Urinary bladder (tissue), 4 donors: ENCODE data around the gene CRYAA. TPM values are rescaled to one million over a fixed set of nuclear protein-coding genes. Genes with fewer than 3 reads are reported as not detected.
"Not testable (repeated sequence)": the region's sequence is repeated elsewhere in the genome, so short reads cannot be mapped to it uniquely, and the experiment has no call there.

Experiments used
- DNase-seq: peaks from one replicate; pipeline ENCODE4 v3.0.0-alpha.2; 2015; ENCODE audit errors: extremely low spot score
- H3K27ac ChIP-seq: one replicate; pipeline ENCODE4 v1.5.1; 2013; ENCODE audit warnings: low read depth, mild to moderate bottlenecking, moderate library complexity
- H3K36me3 ChIP-seq: one replicate; pipeline ENCODE4 v1.6.1; 2013; ENCODE audit warnings: mild to moderate bottlenecking, moderate library complexity; ENCODE audit not compliant: insufficient read depth
- H3K4me1 ChIP-seq: one replicate; pipeline ENCODE4 v1.6.1; 2013; ENCODE audit warnings: mild to moderate bottlenecking, moderate library complexity; ENCODE audit not compliant: insufficient read depth
- H3K4me3 ChIP-seq: one replicate; pipeline ENCODE4 v1.5.1; 2013; ENCODE audit warnings: low read depth, low read length
- WGBS: extraction: QIAGEN DNeasy Blood & Tissue Kit; methylation state at CpG from one replicate; pipeline ENCODE4 v1.1.7; 2013; 5-methylcytosine and 5-hydroxymethylcytosine counted together
- polyA plus RNA-seq: library from polyadenylated mRNA; stranded (reverse); fragments of 200-250 nt; gene quantifications from one replicate; pipeline ENCODE4 v1.2.3, GENCODE V29; 2013
- total RNA-seq: library from RNA; depleted of rRNA; stranded (reverse); fragments of >200 nt; gene quantifications from one replicate; pipeline ENCODE4 v1.2.3, GENCODE V29; 2014
- donor health status: healthy with polysubstance abuse.
- donor health status: healthy.

CRYAA gene, protein sequence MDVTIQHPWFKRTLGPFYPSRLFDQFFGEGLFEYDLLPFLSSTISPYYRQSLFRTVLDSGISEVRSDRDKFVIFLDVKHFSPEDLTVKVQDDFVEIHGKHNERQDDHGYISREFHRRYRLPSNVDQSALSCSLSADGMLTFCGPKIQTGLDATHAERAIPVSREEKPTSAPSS
- total RNA-seq (not detected), polyA plus RNA-seq (not detected)

DNA sequence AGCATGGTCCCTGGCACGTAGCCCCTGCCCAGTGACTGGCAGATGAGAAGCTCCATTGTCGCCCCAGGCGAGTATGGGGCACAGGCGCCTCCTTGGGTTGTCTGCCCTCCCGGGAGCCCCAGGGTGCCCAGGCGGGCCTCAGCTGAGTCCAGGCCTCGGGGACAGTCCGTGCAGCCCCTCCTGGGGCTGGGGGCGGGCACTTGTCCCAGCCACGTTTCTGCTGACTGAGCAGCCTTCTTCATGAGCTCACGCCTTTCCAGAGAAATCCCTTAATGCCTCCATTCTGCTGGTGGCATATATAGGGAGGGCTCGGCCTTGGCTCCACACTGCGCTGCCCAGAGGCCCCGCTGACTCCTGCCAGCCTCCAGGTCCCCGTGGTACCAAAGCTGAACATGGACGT is at the start of gene CRYAA:
Gene CRYAA (plus strand): TSS at position 301 of the 400 bp plus-strand sequence. CDS start 92 bp downstream, at position 393.
- DNase-seq, result not testable (repeated sequence)

DNA sequence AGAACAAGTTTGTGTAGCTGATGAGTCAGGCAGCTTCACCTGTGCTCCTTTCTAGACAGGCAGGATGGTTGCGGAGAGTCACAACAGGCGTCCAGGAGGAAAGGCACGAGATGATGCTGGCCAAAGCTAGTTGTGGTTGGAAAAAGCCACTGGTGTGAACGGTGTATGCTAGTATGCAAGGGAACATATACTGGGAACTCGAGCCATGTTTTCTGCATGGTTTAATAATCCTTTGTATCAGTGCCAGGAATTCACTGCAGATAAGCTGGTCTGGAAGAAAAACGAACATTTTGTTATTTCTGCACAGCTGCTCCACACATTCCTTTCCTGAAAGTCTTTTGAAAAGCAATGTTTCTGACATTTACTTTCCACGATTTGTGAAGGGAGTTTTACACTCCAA is 38.7 kb upstream of the CRYAA start:
- WGBS, result no CpG with 5 or more reads among the region's 7 CpGs
- not testable (repeated sequence) for H3K4me1 ChIP-seq, H3K27ac ChIP-seq, H3K4me3 ChIP-seq, DNase-seq, H3K36me3 ChIP-seq

More for the DNA sequence above, at the start of gene CRYAA:
- not testable (repeated sequence) for H3K4me1 ChIP-seq, H3K27ac ChIP-seq, H3K4me3 ChIP-seq, H3K36me3 ChIP-seq
- WGBS, result 86% methylated on average over 2 of the region's 16 CpGs

DNA sequence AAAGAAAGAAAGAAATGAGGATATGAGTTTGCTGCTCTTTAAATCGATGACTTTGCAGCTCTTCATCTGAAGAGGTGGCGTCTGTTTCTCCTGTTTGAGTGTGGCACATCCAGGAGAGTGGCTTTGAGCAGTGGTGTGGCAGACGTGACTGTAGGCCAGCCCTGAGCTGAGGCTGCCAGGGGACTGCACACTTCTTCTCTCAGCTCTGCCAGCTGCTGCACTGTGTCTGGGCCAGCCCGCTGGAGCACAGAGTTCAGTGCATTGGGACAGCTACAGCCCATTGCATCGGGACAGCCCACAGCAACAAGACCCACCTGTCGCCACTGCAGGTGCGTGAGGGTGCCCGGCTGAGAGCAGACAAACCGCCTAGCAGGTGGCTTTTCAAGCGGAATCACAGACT is 34.3 kb upstream of the CRYAA start:
- WGBS, result no CpG with 5 or more reads among the region's 10 CpGs
- not testable (repeated sequence) for H3K36me3 ChIP-seq, H3K4me3 ChIP-seq, DNase-seq, H3K27ac ChIP-seq, H3K4me1 ChIP-seq

DNA sequence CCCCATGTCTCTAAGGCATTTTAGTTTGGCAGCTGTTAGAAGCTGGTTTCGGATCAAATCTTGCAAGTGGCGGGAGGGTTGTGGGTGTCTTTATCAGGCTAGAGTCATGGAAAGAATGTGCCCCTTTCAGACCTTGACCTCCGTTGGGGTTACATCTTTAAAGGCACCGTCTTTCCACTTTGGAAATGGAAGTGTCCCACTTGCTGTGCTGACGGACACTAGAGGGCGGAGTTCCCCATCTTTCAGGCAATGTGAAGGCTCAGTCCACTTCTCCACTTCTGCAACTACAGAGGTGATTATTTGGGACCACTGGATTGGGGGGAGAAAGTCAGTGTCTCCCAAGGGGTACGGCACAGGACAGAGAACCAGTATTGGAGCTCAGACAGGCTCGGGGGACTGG is 29.9 kb upstream of the CRYAA start:
- not testable (repeated sequence) for H3K4me1 ChIP-seq, DNase-seq, H3K4me3 ChIP-seq, H3K27ac ChIP-seq, H3K36me3 ChIP-seq
- 2% methylated on average over 3 of the region's 8 CpGs for WGBS

DNA sequence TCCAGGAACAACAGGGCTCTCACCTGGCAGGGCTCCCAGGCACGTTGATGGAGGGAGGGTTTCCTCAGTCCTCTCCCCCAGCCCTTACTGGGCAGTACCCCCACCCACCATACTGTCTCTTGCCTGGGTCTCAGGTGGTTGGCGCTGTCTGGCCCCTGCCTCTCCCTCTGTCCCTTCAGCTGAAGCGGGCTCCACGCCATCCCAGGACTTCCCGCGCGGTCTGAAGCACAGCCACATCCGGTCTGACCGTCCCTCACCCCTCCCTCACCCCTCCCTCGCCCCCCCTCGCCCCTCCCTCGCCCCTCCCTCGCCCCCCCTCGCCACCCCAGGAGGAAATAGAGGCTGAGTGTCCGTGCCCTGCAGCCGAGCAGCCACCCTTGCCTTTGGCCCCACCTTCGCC is 27.4 kb upstream of the CRYAA start:
- H3K27ac ChIP-seq, H3K36me3 ChIP-seq, H3K4me3 ChIP-seq, H3K4me1 ChIP-seq, DNase-seq: not testable (repeated sequence)
- 33% methylated on average over 2 of the region's 17 CpGs for WGBS

DNA sequence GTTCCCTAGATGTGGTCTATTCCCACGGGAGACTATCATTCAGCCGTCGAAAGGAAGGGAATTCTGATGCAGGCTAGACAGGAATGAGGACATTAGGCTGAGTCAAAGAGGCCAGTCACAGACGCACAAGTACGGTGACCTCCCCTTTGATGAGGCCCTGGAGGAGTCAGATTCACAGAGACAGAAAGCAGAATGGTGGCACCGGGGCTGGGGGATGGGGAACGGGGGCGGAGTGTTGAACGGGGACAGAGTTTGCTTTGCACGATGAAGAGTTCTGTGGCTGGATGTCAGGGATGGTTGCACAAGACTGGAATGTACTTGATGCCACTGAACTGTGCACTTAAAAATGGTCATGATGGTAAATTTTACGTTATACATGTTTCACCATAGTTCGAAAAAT is 22.2 kb upstream of the CRYAA start:
- H3K36me3 ChIP-seq, DNase-seq, H3K4me3 ChIP-seq, H3K4me1 ChIP-seq, H3K27ac ChIP-seq: not testable (repeated sequence)
- no CpG with 5 or more reads among the region's 12 CpGs for WGBS

DNA sequence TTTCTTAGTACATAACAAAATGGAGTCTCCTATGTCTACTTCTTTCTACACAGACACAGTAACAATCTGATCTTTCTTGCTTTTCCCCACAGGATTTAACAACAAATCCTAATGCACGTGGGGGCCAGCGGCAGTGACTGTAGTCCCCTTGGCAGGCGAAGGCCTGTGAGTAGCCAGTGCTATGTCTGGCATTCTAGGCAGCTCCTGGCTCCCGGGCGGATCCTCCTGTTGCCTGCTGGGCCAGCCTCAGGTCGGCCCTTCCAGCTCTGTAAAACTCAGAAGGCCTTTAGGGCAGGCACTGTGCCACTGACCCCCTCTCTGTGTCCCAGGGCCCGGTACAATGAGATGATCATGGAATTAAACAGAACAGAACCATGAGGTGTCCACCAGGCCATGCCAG is 20.8 kb upstream of the CRYAA start:
- no CpG with 5 or more reads among the region's 7 CpGs for WGBS

DNA sequence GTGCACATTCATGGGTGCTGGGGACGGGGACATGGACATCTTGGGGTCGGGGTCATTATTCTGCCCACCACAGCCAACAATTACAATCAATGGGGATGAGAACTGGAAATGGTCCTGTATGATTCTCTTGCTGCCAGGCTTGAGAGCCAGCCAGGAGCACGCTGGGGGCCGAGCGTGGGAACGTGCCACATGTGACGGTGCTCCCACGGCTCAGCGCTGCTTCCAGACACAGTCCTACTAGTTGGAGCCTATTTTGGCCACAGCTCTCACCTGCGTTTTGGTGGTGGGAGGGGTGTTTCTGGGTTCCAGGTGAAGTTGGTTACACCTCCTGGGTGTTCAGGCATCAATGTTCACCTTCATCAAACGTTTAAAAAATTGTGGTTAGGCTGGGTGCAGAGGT is 19.5 kb upstream of the CRYAA start:
- WGBS, result no CpG with 5 or more reads among the region's 11 CpGs

More for the DNA sequence above, 20.8 kb upstream of the CRYAA start:
- not testable (repeated sequence) for H3K36me3 ChIP-seq, H3K4me3 ChIP-seq, H3K27ac ChIP-seq, DNase-seq, H3K4me1 ChIP-seq

DNA sequence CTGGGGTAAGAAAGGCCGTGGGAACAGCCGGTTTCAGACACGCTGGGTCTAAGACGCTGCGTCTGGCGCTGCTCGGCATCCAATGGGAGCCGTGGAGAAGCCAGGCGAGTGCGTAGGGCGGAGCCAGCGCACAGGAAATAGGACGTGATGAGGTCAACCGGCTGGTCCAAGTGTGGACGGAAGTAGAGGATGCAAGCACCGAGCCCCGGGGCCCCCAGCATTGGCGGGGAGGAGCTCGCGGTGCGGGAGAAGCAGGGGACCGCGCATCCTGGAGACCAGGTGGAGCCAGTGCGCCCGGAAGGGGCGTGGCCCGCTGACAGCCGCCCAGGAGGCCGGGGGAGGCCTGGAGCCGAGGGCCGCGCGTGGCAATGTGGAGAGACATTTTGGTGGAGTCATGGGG is 15.2 kb upstream of the CRYAA start:
- not testable (repeated sequence) for DNase-seq, H3K4me3 ChIP-seq, H3K27ac ChIP-seq, H3K36me3 ChIP-seq, H3K4me1 ChIP-seq
- WGBS, result no CpG with 5 or more reads among the region's 33 CpGs

More for the DNA sequence above, 19.5 kb upstream of the CRYAA start:
- not testable (repeated sequence) for H3K4me1 ChIP-seq, DNase-seq, H3K27ac ChIP-seq, H3K4me3 ChIP-seq, H3K36me3 ChIP-seq

DNA sequence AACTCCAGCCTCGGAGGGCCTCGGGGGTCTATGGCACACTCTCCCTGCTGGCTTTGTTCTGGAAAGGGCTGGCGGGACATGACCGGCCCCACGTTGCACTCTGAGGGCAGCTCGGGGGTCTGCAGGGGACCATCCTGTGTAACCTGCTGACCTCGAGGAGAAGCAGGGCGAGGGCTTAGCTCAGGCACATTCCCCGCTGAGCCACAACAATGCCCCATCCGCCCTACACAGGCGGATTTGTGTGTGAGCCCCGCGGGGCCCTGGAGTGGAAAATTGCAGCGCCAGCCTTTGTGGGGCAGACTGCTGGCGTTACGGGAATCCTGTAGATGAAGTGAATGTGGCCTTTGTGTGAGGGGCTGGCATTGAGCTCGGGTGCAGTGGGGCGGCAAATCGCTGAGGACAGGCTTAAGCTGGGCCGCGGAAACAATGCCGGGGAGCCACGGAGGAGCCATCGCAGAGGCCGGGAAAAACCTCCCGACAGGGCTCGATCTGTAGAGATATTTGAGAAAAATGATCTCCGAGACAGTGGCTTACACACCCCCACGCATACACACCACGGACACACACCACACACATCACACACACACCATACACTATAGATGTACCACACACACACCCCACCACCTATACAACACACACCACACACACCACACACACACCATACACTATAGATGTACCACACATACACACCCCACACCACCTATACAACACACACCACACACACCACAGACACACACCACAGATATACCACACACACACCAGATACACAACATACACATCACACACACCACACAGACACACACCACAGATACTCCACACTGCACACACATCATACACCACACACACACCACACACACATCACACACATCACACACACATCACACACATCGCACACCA is 9.3 kb upstream of the CRYAA start:
- not testable (repeated sequence) for DNase-seq, H3K4me3 ChIP-seq, H3K36me3 ChIP-seq, H3K27ac ChIP-seq, H3K4me1 ChIP-seq
- 88% methylated on average over 2 of the region's 31 CpGs for WGBS

DNA sequence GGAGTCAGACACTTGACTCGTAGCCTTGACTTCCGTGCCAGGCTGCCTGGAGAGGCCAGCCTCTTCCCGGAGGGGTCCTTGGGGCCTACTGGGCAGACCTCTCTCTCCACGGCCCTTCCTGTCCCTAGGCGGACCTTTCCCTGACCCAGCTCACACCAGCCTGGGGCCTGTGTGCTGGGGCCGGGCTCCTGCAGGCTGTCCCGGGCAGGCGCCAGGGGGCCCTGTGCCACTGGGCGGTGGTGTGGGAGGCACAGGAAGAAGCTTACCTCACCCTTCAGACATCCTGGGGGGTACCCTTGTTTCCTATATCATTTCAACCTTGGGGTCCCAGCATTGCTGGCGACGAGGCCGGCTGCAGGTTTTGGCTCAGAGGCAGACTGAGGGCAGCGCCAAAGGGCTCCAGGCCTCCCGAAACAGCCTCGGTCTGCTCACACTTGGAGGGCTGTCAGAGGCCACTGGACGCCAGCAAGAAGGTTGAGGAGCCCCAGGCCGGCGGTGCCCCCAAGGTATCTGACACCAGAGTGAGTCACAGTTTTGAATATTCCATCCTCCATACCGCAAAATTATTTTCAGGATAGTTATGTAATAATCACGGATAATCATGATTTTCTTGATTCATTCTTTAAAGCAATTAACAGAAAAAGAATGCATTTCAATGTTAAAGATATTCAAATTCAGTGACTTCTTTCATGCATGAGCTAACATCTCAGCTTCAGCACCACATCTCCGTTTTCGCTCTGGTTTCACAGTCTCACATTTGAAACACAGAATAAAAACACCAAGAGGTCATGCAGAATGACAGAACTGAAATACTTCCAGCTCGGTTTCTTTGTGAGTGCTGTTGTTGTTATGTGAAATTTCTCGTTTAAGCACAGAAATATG is 6.7 kb upstream of the CRYAA start:
- DNase-seq, H3K27ac ChIP-seq, H3K36me3 ChIP-seq, H3K4me3 ChIP-seq, H3K4me1 ChIP-seq: not testable (repeated sequence)
- WGBS, result no CpG with 5 or more reads among the region's 24 CpGs

DNA sequence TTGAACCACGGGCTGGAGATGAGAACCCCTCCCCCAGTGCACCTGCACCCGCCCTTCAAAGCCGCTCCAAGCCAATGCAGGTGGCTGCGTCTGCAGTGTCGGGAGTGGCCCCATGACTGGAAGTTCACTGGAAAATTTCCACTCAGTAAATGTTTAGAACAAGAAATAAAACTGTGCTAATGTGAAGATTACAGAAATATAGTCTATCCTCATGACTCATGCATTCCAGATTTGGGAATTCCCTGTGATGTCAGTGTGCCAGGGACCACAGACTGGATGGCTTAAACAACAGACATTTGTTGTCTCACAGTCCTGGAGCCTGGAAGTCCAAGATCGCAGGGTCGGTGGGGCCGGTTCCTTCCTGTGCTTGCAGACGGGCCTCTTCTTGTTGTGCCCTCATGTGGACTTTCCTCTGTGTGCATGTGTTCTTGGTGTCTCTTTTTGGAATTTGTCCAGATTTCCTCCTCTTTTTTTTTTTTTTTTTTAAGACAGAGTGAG is 6.1 kb upstream of the CRYAA start:
- H3K4me1 ChIP-seq, H3K27ac ChIP-seq, DNase-seq, H3K36me3 ChIP-seq, H3K4me3 ChIP-seq: not testable (repeated sequence)
- WGBS, result no CpG with 5 or more reads among the region's 9 CpGs

DNA sequence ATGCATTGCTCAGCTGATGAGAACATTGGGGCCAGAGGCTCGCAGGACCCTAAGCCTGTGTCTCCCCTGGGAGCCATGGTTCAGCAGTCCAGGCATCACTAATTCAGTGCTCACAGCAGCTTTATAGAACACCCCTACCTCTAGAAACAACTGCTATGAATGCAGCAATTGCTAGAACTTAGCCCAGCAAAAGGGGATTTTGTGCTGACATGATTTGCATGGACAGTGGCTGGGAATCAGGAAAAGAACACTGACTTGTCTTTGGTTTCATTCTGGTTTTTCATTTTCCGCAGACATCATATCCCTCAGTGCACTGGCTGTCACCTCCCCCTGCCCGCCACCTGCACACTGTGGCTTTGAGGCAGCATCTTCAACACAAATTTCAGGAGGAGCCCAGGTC is 4.0 kb upstream of the CRYAA start:
- H3K4me1 ChIP-seq, H3K4me3 ChIP-seq, DNase-seq, H3K27ac ChIP-seq, H3K36me3 ChIP-seq: not testable (repeated sequence)
- WGBS, result no CpG with 5 or more reads among the region's 3 CpGs
